B cell (primary cell): ENCODE data around the gene MALSU1. TPM values are rescaled to one million over a fixed set of nuclear protein-coding genes. Genes with fewer than 3 reads are reported as not detected.

Experiments used
- ATAC-seq: fragments of 200-7000 bp; cut with Tn5 transposase; one replicate; pipeline ENCODE4 v1.10.0; 2021; ENCODE audit warnings: low read depth, mild to moderate bottlenecking, moderate number of reproducible peaks, moderate library complexity
- CTCF ChIA-PET: fragments of 350-600 bp; sonication (Branson Sonifier 250); formaldehyde crosslinking; loops from one replicate; lab custom pipeline; 2021; ENCODE audit warnings: antibody characterized with exemption, inconsistent platforms; lab: Charles Lee
- POLR2A ChIA-PET: fragments of 350-600 bp; sonication (Branson Sonifier 250); formaldehyde crosslinking; loops from one replicate; lab custom pipeline; 2021; ENCODE audit warnings: antibody characterized with exemption; lab: Charles Lee
- DNase-seq: peaks from one replicate; pipeline ENCODE4 v3.0.0; 2013
- H2AFZ ChIP-seq: 2 replicates; pipeline ENCODE4 v1.6.1; 2012; ENCODE audit warnings: mild to moderate bottlenecking, low read depth, low read length; ENCODE audit not compliant: insufficient read depth, poor library complexity, severe bottlenecking
- H3K27ac ChIP-seq, 2 donors: 1 replicate in 1 of 2; 2 replicates in 1 of 2; pipeline ENCODE4 v1.5.1; 2012 to 2013; ENCODE audit warnings: low read length in 2 of 2, mild to moderate bottlenecking in 2 of 2, moderate library complexity in 1 of 2
- H3K27me3 ChIP-seq, 4 experiments: fragments of 200-600 bp in 1 of 4; sonication (generic) in 1 of 4; replicated peaks in 1 of 4; 1 replicate in 2 of 4; 2 replicates in 2 of 4; pipeline versions ENCODE4 v1.6.1 to v1.7.0; 2013 to 2016; ENCODE audit warnings: low read length in 3 of 4, mild to moderate bottlenecking in 2 of 4, mixed read lengths in 1 of 4, moderate library complexity in 1 of 4; ENCODE audit not compliant: insufficient read depth in 4 of 4, control insufficient read depth in 3 of 4; ENCODE audit errors: control extremely low read depth in 1 of 4
- H3K36me3 ChIP-seq, 2 experiments: replicated peaks in 1 of 2; 1 replicate in 1 of 2; 2 replicates in 1 of 2; pipeline versions ENCODE4 v1.6.1 to v1.7.1; 2013; ENCODE audit warnings: low read length in 1 of 2; ENCODE audit not compliant: insufficient read depth in 2 of 2, control insufficient read depth in 1 of 2; ENCODE audit errors: control extremely low read depth in 1 of 2, extremely low read depth in 1 of 2
- H3K4me1 ChIP-seq, 2 donors: fragments of 200-600 bp in 1 of 2; sonication (generic) in 1 of 2; 1 replicate in 1 of 2; 2 replicates in 1 of 2; pipeline versions ENCODE4 v1.5.1 to v1.6.1; 2013 to 2017; ENCODE audit warnings: low read length in 2 of 2; ENCODE audit not compliant: control insufficient read depth in 2 of 2, insufficient read depth in 2 of 2
- H3K4me2 ChIP-seq: replicated peaks from 2 replicates; pipeline ENCODE3; 2012; ENCODE audit warnings: mild to moderate bottlenecking, low read depth, low read length; ENCODE audit not compliant: poor library complexity, severe bottlenecking
- H3K4me3 ChIP-seq, 5 experiments: fragments of 200-600 bp in 1 of 5; sonication (generic) in 1 of 5; 1 replicate in 3 of 5; 2 replicates in 2 of 5; pipeline versions ENCODE4 v1.5.1 to v1.7.0; 2011 to 2016; ENCODE audit warnings: low read length in 4 of 5, mild to moderate bottlenecking in 4 of 5, low read depth in 2 of 5, control low read depth in 1 of 5, moderate library complexity in 1 of 5; ENCODE audit not compliant: insufficient read depth in 1 of 5; ENCODE audit errors: control extremely low read depth in 1 of 5, extremely low read depth in 1 of 5
- H3K79me2 ChIP-seq: fragments of 200-600 bp; sonication (generic); one replicate; pipeline ENCODE4 v1.6.0; 2016; ENCODE audit warnings: low read length; ENCODE audit not compliant: control insufficient read depth, insufficient read depth
- H3K9ac ChIP-seq: fragments of 200-600 bp; sonication (generic); 2 replicates; pipeline ENCODE4 v1.6.1; 2017; ENCODE audit warnings: mild to moderate bottlenecking, low read length, moderate library complexity
- H3K9me3 ChIP-seq, 3 donors: one replicate each; pipeline versions ENCODE4 v1.6.1 to v1.7.1; 2013; ENCODE audit warnings: low read length in 2 of 3; ENCODE audit not compliant: control insufficient read depth in 2 of 3, insufficient read depth in 1 of 3; ENCODE audit errors: control extremely low read depth in 1 of 3
- H4K20me1 ChIP-seq: 2 replicates; pipeline ENCODE4 v1.6.0; 2012; ENCODE audit warnings: mild to moderate bottlenecking, low read length; ENCODE audit not compliant: insufficient read depth, control insufficient read depth, poor library complexity, severe bottlenecking
- H3K27ac Mint-ChIP-seq: one replicate; pipeline ENCODE4 v1.8.0; 2021; ENCODE audit warnings: mixed read lengths
- H3K27me3 Mint-ChIP-seq: one replicate; pipeline ENCODE4 v1.8.0; 2021; ENCODE audit warnings: mixed read lengths
- H3K4me1 Mint-ChIP-seq: one replicate; pipeline ENCODE4 v1.8.0; 2021; ENCODE audit warnings: mixed read lengths
- H3K4me3 Mint-ChIP-seq: one replicate; pipeline ENCODE4 v1.8.0; 2021; ENCODE audit warnings: mixed read lengths
- H3K9me3 Mint-ChIP-seq: one replicate; pipeline ENCODE4 v1.8.0; 2022; ENCODE audit warnings: mixed read lengths; ENCODE audit not compliant: insufficient read depth
- EZH2 ChIP-seq: IDR thresholded peaks from 2 replicates; pipeline ENCODE4 v1.6.1; 2012; ENCODE audit warnings: borderline replicate concordance, low read depth, mild to moderate bottlenecking, moderate library complexity, low read length; ENCODE audit not compliant: insufficient read depth, poor library complexity, severe bottlenecking
- WGBS: methylation state at CpG from one replicate; pipeline ENCODE4 v1.1.5; 2013; ENCODE audit warnings: missing lambda C conversion rate; ENCODE audit not compliant: insufficient coverage; 5-methylcytosine and 5-hydroxymethylcytosine counted together
- intact Hi-C: fragments of 100-400 bp; cut with micrococcal nuclease; formaldehyde crosslinking; loops from one replicate; pipeline ENCODE4 v1.10.0; 2022
- polyA plus RNA-seq: library from polyadenylated mRNA; depleted of rRNA; stranded (reverse); fragments of >200 nt; gene quantifications from 2 replicates; pipeline ENCODE4 v1.2.3, GENCODE V29; 2012
- total RNA-seq, 2 donors: library from RNA; stranded (reverse); fragments of 120-200 nt in 1 of 2; gene quantifications; 1 replicate in 1 of 2; 2 replicates in 1 of 2; pipeline versions ENCODE4 v1.2.3 to v1.2.4, GENCODE V29; 2013 to 2022
- TF ChIP-seq, protein P1 (sequence below): fragments of 200-600 bp; IDR thresholded peaks from one replicate; pipeline ENCODE4 v1.8.0; 2022; ENCODE audit warnings: antibody characterized with exemption, mild to moderate bottlenecking

Gene MALSU1
- total and polyA plus RNA-seq, 2 donors (not counting 1 experiment from before 2014, with no cell fraction given) = 20.8 to 38.0 TPM

DNA sequence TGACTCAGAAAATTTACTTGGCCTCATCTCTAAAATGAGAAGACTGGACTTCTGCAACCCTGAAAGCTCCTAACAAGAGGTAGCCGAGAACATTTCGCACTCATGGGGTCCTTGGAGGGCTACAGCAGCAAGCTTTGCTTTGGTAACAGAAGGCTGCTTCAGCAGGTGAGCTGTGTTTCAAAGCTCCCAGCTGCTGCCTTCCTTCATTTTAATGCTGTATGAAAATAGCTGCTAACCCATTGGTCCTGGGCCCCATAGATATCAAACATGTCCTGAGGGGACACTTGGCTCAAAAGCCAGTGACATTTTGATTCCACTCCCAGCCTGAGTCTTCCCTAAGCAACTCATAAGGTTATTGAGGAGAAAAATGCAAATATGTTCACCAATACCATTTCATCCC is 14.3 kb upstream of the MALSU1 start:
- Histone ChIP-seq H3K9me3 (no peaks in the 10 kb centered on the region), H3K27ac (no peak overlapping the region), H3K9ac (no peak overlapping the region), H4K20me1 (no peaks in the 10 kb centered on the region), H3K4me1 (no peaks in the 10 kb centered on the region), H2AFZ (no peak overlapping the region), H3K36me3 (no peaks in the 10 kb centered on the region), H3K4me2 (no peak overlapping the region), H3K79me2 (no peaks in the 10 kb centered on the region), H3K4me3 (no peak overlapping the region), H3K27me3 (no peaks in the 10 kb centered on the region)
- CTCF ChIA-PET = interaction anchor here (0.6 to 1.2 kb wide), 2 partner anchors 12 to 13 kb away, joined by 3 read pairs; no protein-coding TSS in a partner anchor
- 100% methylated on average over 2 of the region's 2 CpGs for WGBS
- TF ChIP-seq EZH2 = no peak
- TF ChIP-seq, protein P1, sequence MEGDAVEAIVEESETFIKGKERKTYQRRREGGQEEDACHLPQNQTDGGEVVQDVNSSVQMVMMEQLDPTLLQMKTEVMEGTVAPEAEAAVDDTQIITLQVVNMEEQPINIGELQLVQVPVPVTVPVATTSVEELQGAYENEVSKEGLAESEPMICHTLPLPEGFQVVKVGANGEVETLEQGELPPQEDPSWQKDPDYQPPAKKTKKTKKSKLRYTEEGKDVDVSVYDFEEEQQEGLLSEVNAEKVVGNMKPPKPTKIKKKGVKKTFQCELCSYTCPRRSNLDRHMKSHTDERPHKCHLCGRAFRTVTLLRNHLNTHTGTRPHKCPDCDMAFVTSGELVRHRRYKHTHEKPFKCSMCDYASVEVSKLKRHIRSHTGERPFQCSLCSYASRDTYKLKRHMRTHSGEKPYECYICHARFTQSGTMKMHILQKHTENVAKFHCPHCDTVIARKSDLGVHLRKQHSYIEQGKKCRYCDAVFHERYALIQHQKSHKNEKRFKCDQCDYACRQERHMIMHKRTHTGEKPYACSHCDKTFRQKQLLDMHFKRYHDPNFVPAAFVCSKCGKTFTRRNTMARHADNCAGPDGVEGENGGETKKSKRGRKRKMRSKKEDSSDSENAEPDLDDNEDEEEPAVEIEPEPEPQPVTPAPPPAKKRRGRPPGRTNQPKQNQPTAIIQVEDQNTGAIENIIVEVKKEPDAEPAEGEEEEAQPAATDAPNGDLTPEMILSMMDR = no peak
- Mint-ChIP-seq H3K4me1 (no peaks in the 10 kb centered on the region), H3K27me3 (no peaks in the 10 kb centered on the region), H3K9me3 (no peaks in the 10 kb centered on the region), H3K4me3 (no peak overlapping the region), H3K27ac (no peak overlapping the region)
- ATAC-seq = no peak
- POLR2A ChIA-PET = interaction anchor here (0.7 kb wide), 1 partner anchor 239 kb away, joined by 3 read pairs; no protein-coding TSS in a partner anchor
- intact Hi-C loops = no loop called here
- no peak for DNase-seq

DNA sequence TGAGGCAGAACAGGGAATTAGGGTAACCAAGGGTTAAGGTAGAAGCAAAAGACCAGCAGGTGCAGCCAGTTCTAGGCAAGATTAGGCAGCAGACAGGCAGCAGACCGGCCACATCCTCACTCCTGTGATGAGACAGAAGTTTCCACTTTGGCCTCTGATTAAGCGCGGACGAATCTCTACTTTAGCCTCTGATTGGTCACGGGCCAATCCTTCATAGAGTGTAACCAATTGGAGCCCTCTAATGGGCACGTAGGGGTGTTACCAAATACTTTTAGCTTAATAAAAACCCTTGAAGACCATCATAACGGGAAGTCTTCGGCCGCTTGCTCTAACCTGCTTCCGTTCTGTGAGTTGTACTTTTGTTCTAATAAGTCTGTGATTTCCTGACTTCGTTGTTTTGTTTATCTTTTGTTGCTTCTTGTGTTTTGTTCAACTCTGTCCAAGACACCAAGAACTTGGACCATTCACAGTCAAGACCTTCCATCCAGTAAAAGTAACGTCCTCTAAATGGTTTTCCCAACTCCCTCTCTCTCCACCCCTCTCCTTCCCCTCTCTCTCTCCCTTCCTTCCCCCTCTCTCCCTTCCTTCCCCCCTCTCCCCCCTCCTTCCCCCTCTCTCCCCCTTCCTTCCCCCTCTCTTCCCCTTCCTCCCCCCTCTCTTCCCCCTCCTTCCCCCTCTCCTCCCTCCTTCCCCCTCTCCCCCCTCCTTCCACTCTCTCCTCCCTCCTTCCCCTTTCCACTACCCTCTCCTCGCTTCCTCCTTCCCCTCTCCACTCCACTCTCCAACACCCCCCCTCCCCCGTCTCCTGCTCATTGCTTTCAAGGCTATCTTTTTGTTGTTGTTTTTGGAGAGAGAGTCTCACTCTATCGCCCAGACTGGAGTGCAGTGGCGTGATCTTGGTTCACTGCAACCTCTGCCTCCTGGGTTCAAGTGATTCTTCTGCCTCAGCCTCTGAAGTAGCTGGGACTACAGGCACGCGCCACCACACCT is 13.2 kb upstream of the MALSU1 start:
- CTCF ChIA-PET = interaction anchor here (1.4 kb wide), 1 partner anchor 11 kb away, joined by 4 read pairs; no protein-coding TSS in a partner anchor

More for the DNA sequence above, 13.2 kb upstream of the MALSU1 start:
- H3K9ac ChIP-seq = no peak overlapping the region
- ATAC-seq (no peak), DNase-seq (no peak)
- no peak overlapping the region for H3K4me2 ChIP-seq
- H3K9me3 Mint-ChIP-seq = no peaks in the 10 kb centered on the region
- no peak overlapping the region for H3K27ac ChIP-seq
- H3K9me3 ChIP-seq = no peaks in the 10 kb centered on the region
- H3K4me1 ChIP-seq = no peaks in the 10 kb centered on the region
- H3K27ac Mint-ChIP-seq = no peak overlapping the region
- H3K4me3 ChIP-seq = no peak overlapping the region
- H3K4me3 Mint-ChIP-seq = no peak overlapping the region
- H4K20me1 ChIP-seq = no peaks in the 10 kb centered on the region
- H2AFZ ChIP-seq = no peak overlapping the region
- no peaks in the 10 kb centered on the region for H3K79me2 ChIP-seq
- no peaks in the 10 kb centered on the region for H3K27me3 Mint-ChIP-seq
- intact Hi-C loops = no loop called here
- TF ChIP-seq EZH2 = no peak
- TF ChIP-seq, protein P1 = no peak
- H3K4me1 Mint-ChIP-seq = no peaks in the 10 kb centered on the region
- POLR2A ChIA-PET = no interaction called here
- no peaks in the 10 kb centered on the region for H3K36me3 ChIP-seq
- 90% methylated on average over 7 of the region's 18 CpGs for WGBS
- H3K27me3 ChIP-seq = no peaks in the 10 kb centered on the region
